IMR-90 (cell line): ENCODE results near the gene CLEC2D. TPM values are rescaled to one million over a fixed set of nuclear protein-coding genes. Genes with fewer than 3 reads are reported as not detected.
A peak's percentile ranks its signal among the peaks of the same experiment; 100 is the strongest.
"Not testable (repeated sequence)": the region's sequence is repeated elsewhere in the genome, so short reads cannot be mapped to it uniquely, and the experiment has no call there.

Source experiments
- ATAC-seq: fragments of 200-7000 bp; cut with Tn5 transposase; 2 replicates; pipeline ENCODE4 v1.9.1; 2020; ENCODE audit warnings: low read depth, mild to moderate bottlenecking, moderate library complexity
- BruUV-seq: library from RNA; stranded (reverse); fragments of 400-500 nt; replicated peaks from 2 replicates; lab custom pipeline; 2021; lab: Mats Ljungman, UMichigan
- CTCF ChIA-PET: fragments of 300-600 bp; formaldehyde crosslinking; extraction: SDS; loops from one replicate; lab custom pipeline; 2021; ENCODE audit warnings: antibody characterized with exemption; lab: Yijun Ruan, JAX
- POLR2A ChIA-PET: fragments of 300-600 bp; sonication (Branson Sonifier 250); formaldehyde crosslinking; loops from one replicate; lab custom pipeline; 2022; ENCODE audit warnings: antibody characterized with exemption; ENCODE audit not compliant: unreplicated experiment; lab: Charles Lee
- DNase-seq: peaks from one replicate; pipeline ENCODE4 v3.0.0; 2013
- H2AFZ ChIP-seq: replicated peaks from 2 replicates; pipeline ENCODE3; 2013; ENCODE audit warnings: low read length, mild to moderate bottlenecking; ENCODE audit not compliant: poor library complexity
- H2AK5ac ChIP-seq: 2 replicates; pipeline ENCODE4 v1.6.1; 2013; ENCODE audit warnings: low read depth, low read length, inconsistent platforms
- H2AK9ac ChIP-seq: replicated peaks from 2 replicates; pipeline ENCODE3; 2013; ENCODE audit warnings: mild to moderate bottlenecking, low read depth, low read length, moderate library complexity; ENCODE audit not compliant: poor library complexity
- H2BK120ac ChIP-seq: 2 replicates; pipeline ENCODE4 v1.6.1; 2013; ENCODE audit warnings: low read depth, low read length, inconsistent platforms
- H2BK15ac ChIP-seq: 3 replicates; pipeline ENCODE4 v1.6.1; 2013; ENCODE audit warnings: low read depth, low read length, inconsistent platforms
- H2BK20ac ChIP-seq: 2 replicates; pipeline ENCODE4 v1.6.1; 2013; ENCODE audit warnings: low read depth, mild to moderate bottlenecking, inconsistent platforms, low read length, moderate library complexity
- H2BK5ac ChIP-seq: 2 replicates; pipeline ENCODE4 v1.6.1; 2013; ENCODE audit warnings: mild to moderate bottlenecking, low read depth, low read length, inconsistent platforms; ENCODE audit not compliant: poor library complexity, severe bottlenecking
- H3K14ac ChIP-seq: replicated peaks from 2 replicates; pipeline ENCODE4 v1.6.1; 2013; ENCODE audit warnings: low read depth, low read length, inconsistent platforms
- H3K18ac ChIP-seq: 2 replicates; pipeline ENCODE4 v1.6.1; 2013; ENCODE audit warnings: low read depth, low read length, control low read depth
- H3K23ac ChIP-seq: 2 replicates; pipeline ENCODE4 v1.6.1; 2013; ENCODE audit warnings: low read depth, low read length, inconsistent platforms
- H3K27ac ChIP-seq: 2 replicates; pipeline ENCODE4 v1.5.1; 2013; ENCODE audit warnings: mild to moderate bottlenecking, control low read depth, low read length; ENCODE audit not compliant: insufficient read depth
- H3K27me3 ChIP-seq: 2 replicates; pipeline ENCODE4 v1.6.1; 2013; ENCODE audit warnings: low read length; ENCODE audit not compliant: control insufficient read depth, insufficient read depth
- H3K36me3 ChIP-seq: 2 replicates; pipeline ENCODE4 v1.6.1; 2013; ENCODE audit warnings: low read length, mixed read lengths; ENCODE audit not compliant: control insufficient read depth, insufficient read depth
- H3K4ac ChIP-seq: 2 replicates; pipeline ENCODE4 v1.6.1; 2013; ENCODE audit warnings: low read depth, low read length, inconsistent platforms
- H3K4me1 ChIP-seq: 2 replicates; pipeline ENCODE4 v1.6.1; 2013; ENCODE audit warnings: low read length, mixed read lengths; ENCODE audit not compliant: control insufficient read depth, insufficient read depth
- H3K4me2 ChIP-seq: 2 replicates; pipeline ENCODE4 v1.6.1; 2013; ENCODE audit warnings: low read depth, mild to moderate bottlenecking, control low read depth, low read length, moderate library complexity
- H3K4me3 ChIP-seq: 2 replicates; pipeline ENCODE4 v1.5.1; 2013; ENCODE audit warnings: low read depth, mild to moderate bottlenecking, control low read depth, low read length, moderate library complexity; ENCODE audit not compliant: insufficient read depth
- H3K56ac ChIP-seq: 2 replicates; pipeline ENCODE4 v1.6.1; 2013; ENCODE audit warnings: low read length, inconsistent platforms; ENCODE audit not compliant: insufficient read depth; ENCODE audit errors: extremely low read depth
- H3K79me1 ChIP-seq, 2 experiments: 2 replicates each; pipeline ENCODE4 v1.6.1; 2013; ENCODE audit warnings: low read length in 2 of 2, inconsistent platforms in 1 of 2, low read depth in 1 of 2
- H3K9ac ChIP-seq: 2 replicates; pipeline ENCODE4 v1.6.1; 2013; ENCODE audit warnings: low read depth, low read length, control low read depth
- H3K9me1 ChIP-seq: 2 replicates; pipeline ENCODE4 v1.6.1; 2013; ENCODE audit warnings: low read length, inconsistent platforms; ENCODE audit not compliant: insufficient read depth
- H3K9me3 ChIP-seq: 2 replicates; pipeline ENCODE4 v1.6.1; 2013; ENCODE audit warnings: low read length; ENCODE audit not compliant: control insufficient read depth, insufficient read depth
- H4K20me1 ChIP-seq: 2 replicates; pipeline ENCODE4 v1.6.1; 2013; ENCODE audit warnings: low read length, inconsistent platforms; ENCODE audit not compliant: insufficient read depth
- H4K5ac ChIP-seq: 2 replicates; pipeline ENCODE4 v1.6.1; 2013; ENCODE audit warnings: mild to moderate bottlenecking, low read depth, low read length, control low read depth
- H4K8ac ChIP-seq, 2 experiments: 2 replicates each; pipeline ENCODE4 v1.6.1; 2013; ENCODE audit warnings: low read depth in 2 of 2, low read length in 2 of 2, control low read depth in 1 of 2, inconsistent platforms in 1 of 2
- H4K91ac ChIP-seq: 2 replicates; pipeline ENCODE4 v1.6.1; 2013; ENCODE audit warnings: low read depth, low read length, inconsistent platforms; ENCODE audit not compliant: insufficient read depth
- WGBS, 2 experiments: methylation state at CpG; one replicate each; pipeline versions ENCODE4 v1.1.5 to v1.1.7; 2013; ENCODE audit warnings: missing lambda C conversion rate in 2 of 2; ENCODE audit not compliant: insufficient read length in 1 of 2; ENCODE audit errors: extremely low coverage in 2 of 2; 5-methylcytosine and 5-hydroxymethylcytosine counted together
- dilution Hi-C: fragments of 300-500 bp; cut with HindIII; formaldehyde crosslinking; loops from one replicate; pipeline ENCODE4 v1.14.3; 2018; ENCODE audit warnings: low sequenced_read_pairs; ENCODE audit not compliant: unreplicated experiment
- in situ Hi-C: fragments of 300-500 bp; cut with MboI; formaldehyde crosslinking; loops from 3 replicates; pipeline ENCODE4 v1.14.3; 2019; ENCODE audit warnings: low sequenced_read_pairs, inconsistent platforms, mixed read lengths
- intact Hi-C: fragments of 100-400 bp; cut with micrococcal nuclease; formaldehyde crosslinking; loops from 2 replicates; pipeline ENCODE4 v1.10.0; 2022
- polyA plus RNA-seq, 3 experiments: library from polyadenylated mRNA; depleted of rRNA; stranded (reverse); fragments of >200 nt; gene quantifications; 2 replicates each; pipeline ENCODE4 v1.2.3, GENCODE V29; 2012; ENCODE audit warnings: low replicate concordance in 1 of 3
- total RNA-seq: library from RNA; depleted of rRNA; stranded (reverse); fragments of >200 nt; gene quantifications from 2 replicates; pipeline ENCODE4 v1.2.3, GENCODE V29; 2012

CLEC2D gene
- total and polyA plus RNA-seq, 2 of the 4 experiments (the other 2 are of a cell fraction): 0.72 to 1.2 TPM

- ATAC-seq, BruUV-seq, H3K56ac ChIP-seq, CTCF ChIA-PET, H4K5ac ChIP-seq, POLR2A ChIA-PET, H2AFZ ChIP-seq, H3K4me2 ChIP-seq, H4K91ac ChIP-seq, H3K27me3 ChIP-seq, H4K8ac ChIP-seq, dilution Hi-C loops, H2AK5ac ChIP-seq, H3K9ac ChIP-seq, DNase-seq, H3K23ac ChIP-seq, H3K27ac ChIP-seq, H3K79me1 ChIP-seq, H3K18ac ChIP-seq, intact Hi-C loops, H2BK20ac ChIP-seq, H2BK15ac ChIP-seq, in situ Hi-C loops, H4K20me1 ChIP-seq, H2BK5ac ChIP-seq, H3K14ac ChIP-seq, H3K4me3 ChIP-seq, H3K36me3 ChIP-seq, H2AK9ac ChIP-seq, H3K4ac ChIP-seq, H3K9me3 ChIP-seq: not testable (repeated sequence)
- peaks cover 10% of the 10 kb centered on the region for H3K9me1 ChIP-seq
- H3K4me1 ChIP-seq: peaks cover 10% of the 10 kb centered on the region
- WGBS, 2 experiments: no CpG with 5 or more reads among the region's 2 CpGs
- 0 out of 2 replicates have a peak overlapping the region, but pooled peaks have one; percentile 41 for H2BK120ac ChIP-seq
Measured at GRCh38 chr12:9672340-9672739, 2.8 kb downstream of the CLEC2D start.
